Stimulated activated CD8-positive, alpha-beta memory T cell treated with anti-CD3 and anti-CD28 coated beads, Interleukin-4, amount 100 ng/mL, for 1 hour (primary cell): ENCODE results near the gene IQGAP3.
"Not testable (repeated sequence)": the region's sequence is repeated elsewhere in the genome, so short reads cannot be mapped to it uniquely, and the experiment has no call there.

ENCODE experiments used
- DNase-seq, 2 donors: peaks; one replicate each; pipeline ENCODE4 v3.0.0-alpha.2; 2020; ENCODE audit warnings: low read depth in 2 of 2, low spot score in 1 of 2

Gene IQGAP3

GRCh38 chr1:156571261-156571852, 1.0 kb downstream of the IQGAP3 start:
- no peak for DNase-seq

- DNase-seq, result no peak
Measured at GRCh38 chr1:156566436-156566835, 5.9 kb downstream of the IQGAP3 start.

- no peak for DNase-seq
Measured at GRCh38 chr1:156565519-156565918, 6.8 kb downstream of the IQGAP3 start.

- no peak for DNase-seq
Measured at GRCh38 chr1:156560585-156561163, 11.7 kb downstream of the IQGAP3 start.

- no peak for DNase-seq
Measured at GRCh38 chr1:156559797-156560385, 12.5 kb downstream of the IQGAP3 start.

GRCh38 chr1:156559086-156559796, 13.1 kb downstream of the IQGAP3 start:
- no peak for DNase-seq

GRCh38 chr1:156556354-156556753, 16.0 kb downstream of the IQGAP3 start:
- no peak for DNase-seq

- no peak for DNase-seq
Measured at GRCh38 chr1:156555715-156556114, 16.6 kb downstream of the IQGAP3 start.

- DNase-seq, result no peak
Measured at GRCh38 chr1:156554971-156555370, 17.4 kb downstream of the IQGAP3 start.

GRCh38 chr1:156553860-156554485, 18.4 kb downstream of the IQGAP3 start:
- no peak for DNase-seq

- not testable (repeated sequence) for DNase-seq
Measured at GRCh38 chr1:156552937-156553336, 19.4 kb downstream of the IQGAP3 start.

- DNase-seq, result no peak
Measured at GRCh38 chr1:156552518-156552917, 19.8 kb downstream of the IQGAP3 start.

GRCh38 chr1:156551869-156552268, 20.5 kb downstream of the IQGAP3 start:
- DNase-seq, result no peak

- DNase-seq, result no peak
Measured at GRCh38 chr1:156551066-156551643, 21.2 kb downstream of the IQGAP3 start.

GRCh38 chr1:156550346-156550745, 22.0 kb downstream of the IQGAP3 start:
- DNase-seq, result no peak

GRCh38 chr1:156549831-156550230, 22.5 kb downstream of the IQGAP3 start:
- DNase-seq, result no peak

- DNase-seq, result no peak
Measured at GRCh38 chr1:156549390-156549789, 23.0 kb downstream of the IQGAP3 start.

- DNase-seq, result no peak
Measured at GRCh38 chr1:156547982-156548381, 24.4 kb downstream of the IQGAP3 start.

- DNase-seq, result no peak
Measured at GRCh38 chr1:156547434-156547833, 24.9 kb downstream of the IQGAP3 start.

GRCh38 chr1:156546267-156546666, 26.1 kb downstream of the IQGAP3 start:
- DNase-seq, result no peak

- no peak for DNase-seq
Measured at GRCh38 chr1:156544592-156545102, 27.7 kb downstream of the IQGAP3 start.
